HepG2 (cell line): ENCODE results near the gene KCNMB2. TPM values are rescaled to one million over a fixed set of nuclear protein-coding genes. Genes with fewer than 3 reads are reported as not detected.

Experiments
- ATAC-seq: fragments of 200-7000 bp; cut with Tn5 transposase; 3 replicates; pipeline ENCODE4 v1.9.1; 2020; ENCODE audit warnings: mild to moderate bottlenecking, moderate library complexity
- BruUV-seq: library from RNA; stranded (reverse); fragments of 400-500 nt; replicated peaks from 2 replicates; lab custom pipeline; 2021; lab: Mats Ljungman, UMichigan
- CTCF ChIA-PET: fragments of 300-600 bp; formaldehyde crosslinking; extraction: SDS; loops from one replicate; lab custom pipeline; 2021; ENCODE audit warnings: low total read pairs, inconsistent platforms, low intra/inter-chr PET ratio; lab: Yijun Ruan, JAX
- POLR2A ChIA-PET: fragments of 350-600 bp; sonication (Branson Sonifier 250); formaldehyde crosslinking; loops from one replicate; lab custom pipeline; 2020; ENCODE audit warnings: antibody characterized with exemption, inconsistent platforms; lab: Yijun Ruan, JAX
- DNase-seq: peaks from one replicate; pipeline ENCODE4 v3.0.0-alpha.2; 2015; ENCODE audit warnings: low spot score
- FAIRE-seq: peaks from 3 replicates; lab custom pipeline; 2011; peaks lifted over from hg19 to GRCh38; lab: Jason Lieb, UNC
- H2AFZ ChIP-seq: one replicate; pipeline ENCODE4 v1.6.1; 2011; ENCODE audit warnings: low read length, inconsistent platforms
- H3K27ac ChIP-seq: fragments of 300-600 bp; 3 replicates; pipeline ENCODE4 v1.8.0; 2011; ENCODE audit warnings: mixed run types, mild to moderate bottlenecking, mixed read lengths, low read length, inconsistent platforms; ENCODE audit not compliant: insufficient read depth; ENCODE audit errors: extremely low read length
- H3K27me3 ChIP-seq, 2 experiments: fragments of 200-600 bp in 1 of 2; 2 replicates in 1 of 2; 3 replicates in 1 of 2; pipeline versions ENCODE4 v1.6.0 to v1.8.0; 2011; ENCODE audit warnings: low read length in 2 of 2, mild to moderate bottlenecking in 2 of 2, moderate library complexity in 2 of 2, inconsistent platforms in 1 of 2; ENCODE audit not compliant: insufficient read depth in 2 of 2, control insufficient read depth in 1 of 2
- H3K36me3 ChIP-seq, 2 experiments: fragments of 200-600 bp in 1 of 2; replicated peaks in 1 of 2; 2 replicates in 1 of 2; 3 replicates in 1 of 2; pipeline versions ENCODE4 v1.5.1 to v1.8.0; 2011; ENCODE audit warnings: low read length in 2 of 2, inconsistent platforms in 1 of 2; ENCODE audit not compliant: insufficient read depth in 2 of 2, control insufficient read depth in 1 of 2
- H3K4me1 ChIP-seq: 2 replicates; pipeline ENCODE4 v1.5.1; 2012; ENCODE audit warnings: low read length, inconsistent platforms; ENCODE audit not compliant: insufficient read depth
- H3K4me2 ChIP-seq: 2 replicates; pipeline ENCODE4 v1.6.0; 2011; ENCODE audit warnings: low read depth, low read length, inconsistent platforms
- H3K4me3 ChIP-seq, 3 experiments: fragments of 200-600 bp in 1 of 3; sonication (generic), shearing (Covaris generic) in 1 of 3; replicated peaks in 1 of 3; 2 replicates each; pipeline ENCODE4 v1.5.1; 2011 to 2016; ENCODE audit warnings: low read length in 3 of 3, inconsistent platforms in 2 of 3, low read depth in 2 of 3, mild to moderate bottlenecking in 2 of 3, control low read depth in 1 of 3, mixed read lengths in 1 of 3; ENCODE audit not compliant: insufficient read depth in 1 of 3
- H3K79me2 ChIP-seq: one replicate; pipeline ENCODE4 v1.6.1; 2011; ENCODE audit warnings: low read length, inconsistent platforms; ENCODE audit not compliant: insufficient read depth
- H3K9ac ChIP-seq: 2 replicates; pipeline ENCODE4 v1.6.0; 2011; ENCODE audit warnings: mild to moderate bottlenecking, low read depth, low read length, inconsistent platforms; ENCODE audit not compliant: insufficient read depth
- H3K9me3 ChIP-seq: 2 replicates; pipeline ENCODE4 v1.5.1; 2012; ENCODE audit warnings: mild to moderate bottlenecking, low read length
- H4K20me1 ChIP-seq: 2 replicates; pipeline ENCODE4 v1.6.0; 2011; ENCODE audit warnings: inconsistent platforms, mild to moderate bottlenecking, low read length, moderate library complexity; ENCODE audit not compliant: insufficient read depth
- MAFF ChIP-seq: IDR thresholded peaks from 2 replicates; pipeline ENCODE4 v1.6.1; 2011; ENCODE audit warnings: low read depth, low read length, improper control_type of control experiment
- ZBTB44 ChIP-seq: sonication (generic); formaldehyde crosslinking; IDR thresholded peaks from 2 replicates; pipeline ENCODE4 v1.4.0; 2020; ENCODE audit warnings: missing genetic modification reagents
- ZNF274 ChIP-seq: sonication (generic); formaldehyde crosslinking; IDR thresholded peaks from 2 replicates; pipeline ENCODE4 v1.5.1; 2020; ENCODE audit warnings: mild to moderate bottlenecking, missing genetic modification reagents
- ZNF563 ChIP-seq: sonication (generic); formaldehyde crosslinking; IDR thresholded peaks from 2 replicates; pipeline ENCODE4 v1.8.0; 2022; ENCODE audit warnings: mild to moderate bottlenecking, moderate library complexity, missing genetic modification reagents
- ZNF616 ChIP-seq: sonication (generic); formaldehyde crosslinking; IDR thresholded peaks from 2 replicates; pipeline ENCODE4 v1.5.0; 2020; ENCODE audit warnings: low read depth, mild to moderate bottlenecking, missing genetic modification reagents
- ZNF703 ChIP-seq: sonication (generic); formaldehyde crosslinking; IDR thresholded peaks from 2 replicates; pipeline ENCODE4 v1.5.1; 2020; ENCODE audit warnings: missing genetic modification reagents, mild to moderate bottlenecking, moderate library complexity, borderline replicate concordance
- WGBS: methylation state at CpG from one replicate; pipeline ENCODE4 v1.1.6; 2017; ENCODE audit warnings: low lambda C conversion rate; 5-methylcytosine and 5-hydroxymethylcytosine counted together
- in situ Hi-C: cut with HindIII; loops from 2 replicates; pipeline ENCODE4 v1.10.0; 2017; ENCODE audit warnings: low pct_unique_long_range_greater_than_20kb; ENCODE audit not compliant: extremely low pct_ligation_motif_present
- intact Hi-C: fragments of 100-400 bp; cut with micrococcal nuclease; formaldehyde crosslinking; loops from one replicate; pipeline ENCODE4 v1.10.0; 2022; ENCODE audit not compliant: unreplicated experiment
- polyA plus RNA-seq, 8 experiments: library from polyadenylated mRNA; depleted of rRNA in 3 of 8; stranded (reverse) in 7 of 8; unstranded in 1 of 8; fragments of >200 nt; fragmentation: Illumina TruSeq in 4 of 8; extraction: Trizol in 4 of 8; gene quantifications; 2 replicates each; pipeline versions ENCODE4 v1.2.1 to v1.2.3, GENCODE V29; 2011 to 2016; ENCODE audit warnings: low read depth in 4 of 8, missing spikeins in 1 of 8, mixed read lengths in 1 of 8; ENCODE audit not compliant: insufficient read depth in 1 of 8
- total RNA-seq, 5 experiments: library from RNA; depleted of rRNA; stranded (reverse); fragments of >200 nt; fragmentation: Illumina TruSeq; extraction: Trizol; gene quantifications; 2 replicates each; pipeline ENCODE4 v1.2.3, GENCODE V29; 2016; ENCODE audit warnings: low read depth in 1 of 5

The KCNMB2 gene
- total and polyA plus RNA-seq, 2 of the 13 experiments (the other 11 are each of a cell fraction or from before 2014, with no cell fraction given), result not detected

GRCh38 chr3:178527981-178528380 is 8.3 kb upstream of the KCNMB2 start:
- H3K9me3 ChIP-seq, result no peaks in the 10 kb centered on the region
- FAIRE-seq (no peak), ATAC-seq (no peak)
- H3K4me3 ChIP-seq, result no peak overlapping the region
- no peak overlapping the region for H2AFZ ChIP-seq
- no peaks in the 10 kb centered on the region for H4K20me1 ChIP-seq
- CTCF ChIA-PET, result no interaction called here
- H3K27me3 ChIP-seq, result no peaks in the 10 kb centered on the region
- no peak overlapping the region for H3K4me2 ChIP-seq
- no peak overlapping the region for H3K9ac ChIP-seq
- TF ChIP-seq ZBTB44 (CRISPR knock-in tag) (no peak), MAFF (no peak)
- TF ChIP-seq, all 625 proteins: peak for 0
- no peaks in the 10 kb centered on the region for H3K79me2 ChIP-seq
- 2% methylated on average over 2 of the region's 2 CpGs for WGBS
- in situ Hi-C loops (no loop called here), intact Hi-C loops (no loop called here)
- H3K4me1 ChIP-seq, result no peaks in the 10 kb centered on the region
- no TSS peak for BruUV-seq
- no peak for DNase-seq
- H3K27ac ChIP-seq, result no peak overlapping the region
- POLR2A ChIA-PET, result no interaction called here
- no peaks in the 10 kb centered on the region for H3K36me3 ChIP-seq

- H3K27ac ChIP-seq, result no peak overlapping the region
- intact Hi-C loops (no loop called here), in situ Hi-C loops (no loop called here)
- no peaks in the 10 kb centered on the region for H3K9me3 ChIP-seq
- no peak for DNase-seq
- POLR2A ChIA-PET, result no interaction called here
- H4K20me1 ChIP-seq, result no peaks in the 10 kb centered on the region
- no peaks in the 10 kb centered on the region for H3K27me3 ChIP-seq
- no peaks in the 10 kb centered on the region for H3K36me3 ChIP-seq
- FAIRE-seq, result no peak
- CTCF ChIA-PET, result no interaction called here
- TF ChIP-seq ZNF616, result no peak
- no peak for TF ChIP-seq ZNF563 (CRISPR knock-in tag)
- no peak for TF ChIP-seq ZNF703 (CRISPR knock-in tag)
- no peak for TF ChIP-seq ZNF274 (CRISPR knock-in tag)
- BruUV-seq, result no TSS peak
- ATAC-seq, result no peak
- no peak overlapping the region for H3K4me3 ChIP-seq
- no peaks in the 10 kb centered on the region for H3K4me1 ChIP-seq
- H3K9ac ChIP-seq, result no peak overlapping the region
- H3K79me2 ChIP-seq, result no peaks in the 10 kb centered on the region
- no peak overlapping the region for H3K4me2 ChIP-seq
- H2AFZ ChIP-seq, result no peak overlapping the region
Observed at GRCh38 chr3:178529606-178530225, 6.5 kb upstream of the KCNMB2 start.
